ENCODE data around the gene FAM161A.
"Not testable (repeated sequence)": the region's sequence is repeated elsewhere in the genome, so short reads cannot be mapped to it uniquely, and the experiment has no call there.

Gene FAM161A

DNA sequence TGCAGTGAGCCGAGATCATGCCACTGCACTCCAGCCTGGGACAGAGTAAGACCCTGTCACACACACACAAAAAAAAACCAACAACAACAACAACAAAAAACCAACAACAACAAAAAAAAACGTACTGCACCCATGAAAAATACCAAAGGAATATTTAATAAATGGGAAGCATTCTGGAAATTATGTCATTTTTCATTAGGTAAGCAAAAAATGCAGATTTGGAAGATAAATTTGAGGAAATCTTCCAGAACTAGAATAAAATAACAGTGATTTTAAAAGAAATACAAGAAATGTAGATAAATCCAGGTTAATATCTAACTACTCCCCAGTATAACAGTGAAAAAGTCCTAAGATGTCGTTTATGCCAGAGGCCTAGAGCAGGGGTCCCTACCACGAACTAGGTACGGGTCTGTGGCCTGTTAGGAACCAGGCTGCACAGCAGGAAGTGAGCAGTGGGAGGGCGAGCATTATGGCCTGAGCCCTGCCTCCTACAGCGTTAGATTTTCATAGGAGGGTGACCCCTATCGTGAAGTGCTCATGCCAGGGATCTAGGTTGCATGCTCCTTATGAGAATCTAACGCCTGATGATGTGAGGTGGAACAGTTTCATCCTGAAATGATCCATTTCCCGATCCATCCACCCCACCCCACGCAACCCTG, 21.5 kb downstream of the FAM161A start:
- H3K4me1 ChIP-seq (ENCODE audit: control insufficient read depth, insufficient read depth, low read length): no peaks in the 10 kb centered on the region
- no peaks in the 10 kb centered on the region for H3K36me3 ChIP-seq (ENCODE audit: control insufficient read depth, insufficient read depth, low read length)
- no peaks in the 10 kb centered on the region for H3K27me3 ChIP-seq (ENCODE audit: control insufficient read depth, insufficient read depth, low read length)
- no peaks in the 10 kb centered on the region for H3K9me3 ChIP-seq (ENCODE audit: control insufficient read depth, low read length)
- no peak overlapping the region for H3K9ac ChIP-seq (ENCODE audit: low read length)
- H3K4me3 ChIP-seq (ENCODE audit: low read length): no peak overlapping the region

DNA sequence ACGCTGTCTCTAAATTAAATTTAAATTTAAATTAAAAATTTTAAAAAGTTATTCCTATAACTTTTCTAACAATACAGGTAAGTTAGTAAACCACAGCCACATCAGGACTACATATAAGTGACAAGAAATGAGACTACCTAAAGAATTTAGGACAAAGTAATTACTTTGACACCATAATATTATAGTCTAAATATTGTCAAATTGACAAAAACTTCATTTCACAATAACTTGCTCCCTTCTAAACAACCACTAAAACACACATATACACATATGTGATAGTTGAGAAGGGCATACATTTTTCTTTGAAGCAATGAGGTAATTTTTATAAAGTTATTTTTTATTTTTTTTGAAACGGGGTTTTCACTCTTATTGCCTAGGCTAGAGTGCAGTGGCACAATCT, 31.6 kb downstream of the FAM161A start:
- H3K9ac ChIP-seq (ENCODE audit: low read length): no peak overlapping the region
- H3K9me3 ChIP-seq (ENCODE audit: control insufficient read depth, low read length): no peaks in the 10 kb centered on the region
- H3K36me3 ChIP-seq (ENCODE audit: control insufficient read depth, insufficient read depth, low read length): no peaks in the 10 kb centered on the region
- H3K4me1 ChIP-seq (ENCODE audit: control insufficient read depth, insufficient read depth, low read length): no peaks in the 10 kb centered on the region
- no peaks in the 10 kb centered on the region for H3K27me3 ChIP-seq (ENCODE audit: control insufficient read depth, insufficient read depth, low read length)
- no peak overlapping the region for H3K4me3 ChIP-seq (ENCODE audit: low read length)

DNA sequence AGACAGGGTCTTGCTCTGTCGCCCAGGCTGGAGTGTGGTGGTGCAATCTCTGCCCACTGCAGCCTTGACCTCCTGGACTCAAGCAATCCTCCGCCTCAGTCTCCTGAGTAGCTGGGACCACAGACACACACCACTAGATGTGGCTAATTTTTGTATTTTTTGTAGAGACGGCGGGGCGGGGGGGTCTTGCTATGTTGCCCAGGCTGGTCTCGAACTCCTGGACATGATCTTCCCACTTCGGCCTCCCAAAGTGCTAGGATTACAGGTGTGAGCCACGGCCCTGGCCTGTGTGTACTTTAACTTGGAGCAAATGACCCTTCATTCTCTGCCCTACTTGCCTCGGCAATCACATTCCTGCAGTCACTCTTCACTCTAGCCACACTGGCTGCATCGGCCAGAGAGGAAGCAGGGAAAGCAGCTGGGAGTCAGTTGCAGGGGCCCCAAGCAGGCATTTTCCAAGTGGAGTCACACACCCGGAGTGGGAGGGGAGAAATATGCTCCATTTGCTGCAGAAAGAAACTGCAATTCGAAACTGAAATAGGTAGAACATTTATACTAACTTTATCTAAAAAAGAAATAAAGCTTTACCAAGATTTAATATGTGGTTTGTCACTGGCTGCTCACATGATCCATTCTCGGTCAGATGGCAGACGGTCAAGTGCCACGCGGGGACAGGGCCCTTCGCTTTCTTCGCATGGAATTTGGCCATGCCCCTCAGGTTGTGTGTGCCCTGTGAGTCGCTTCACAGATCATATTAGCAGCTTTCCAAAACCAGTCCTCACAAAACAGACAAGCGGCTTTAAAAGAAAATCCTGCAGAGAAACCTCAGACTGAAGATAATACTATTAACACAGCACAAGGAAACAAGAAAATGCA, 37.1 kb downstream of the FAM161A start:
- H3K9ac ChIP-seq (ENCODE audit: low read length): no peak overlapping the region
- H3K9me3 ChIP-seq (ENCODE audit: control insufficient read depth, low read length): no peaks in the 10 kb centered on the region
- H3K36me3 ChIP-seq (ENCODE audit: control insufficient read depth, insufficient read depth, low read length): no peaks in the 10 kb centered on the region
- H3K27me3 ChIP-seq (ENCODE audit: control insufficient read depth, insufficient read depth, low read length): peaks cover 4% of the 10 kb centered on the region
- no peak overlapping the region for H3K4me3 ChIP-seq (ENCODE audit: low read length)
- H3K4me1 ChIP-seq (ENCODE audit: control insufficient read depth, insufficient read depth, low read length): no peaks in the 10 kb centered on the region

DNA sequence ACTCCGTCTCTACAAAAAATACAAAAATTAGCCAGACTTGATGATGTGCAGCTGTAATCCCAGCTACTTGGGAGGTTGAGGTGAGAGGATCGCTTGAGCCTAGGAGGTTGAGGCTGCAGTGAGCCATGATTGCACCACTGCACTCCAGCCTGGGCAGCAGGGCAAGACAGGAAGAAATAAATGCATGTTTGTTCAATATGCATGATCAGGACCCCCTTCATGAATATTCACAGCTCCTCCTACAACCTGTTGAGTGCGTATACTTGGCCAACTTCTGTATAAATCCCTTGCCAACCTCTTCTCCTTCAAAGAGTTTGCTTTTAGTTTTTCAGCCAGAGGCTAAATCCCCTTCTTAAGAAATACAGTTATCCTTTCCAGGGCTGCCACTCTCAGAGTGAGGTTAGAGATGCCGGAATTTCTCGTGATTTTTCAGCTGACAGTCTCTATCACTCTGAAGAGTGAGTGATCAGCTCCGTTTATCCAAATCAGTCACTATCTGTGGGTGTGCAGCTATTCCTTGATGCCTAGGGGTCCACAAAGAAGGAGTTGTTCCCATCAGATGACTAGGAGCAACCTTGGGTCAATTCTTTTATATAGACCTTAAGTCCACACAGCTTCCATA, 39.2 kb downstream of the FAM161A start:
- Histone ChIP-seq H3K4me3 (ENCODE audit: low read length) (no peak overlapping the region), H3K27me3 (ENCODE audit: control insufficient read depth, insufficient read depth, low read length) (peaks cover 4% of the 10 kb centered on the region), H3K9ac (ENCODE audit: low read length) (no peak overlapping the region), H3K4me1 (ENCODE audit: control insufficient read depth, insufficient read depth, low read length) (no peaks in the 10 kb centered on the region), H3K9me3 (ENCODE audit: control insufficient read depth, low read length) (no peaks in the 10 kb centered on the region), H3K36me3 (ENCODE audit: control insufficient read depth, insufficient read depth, low read length) (no peaks in the 10 kb centered on the region)

DNA sequence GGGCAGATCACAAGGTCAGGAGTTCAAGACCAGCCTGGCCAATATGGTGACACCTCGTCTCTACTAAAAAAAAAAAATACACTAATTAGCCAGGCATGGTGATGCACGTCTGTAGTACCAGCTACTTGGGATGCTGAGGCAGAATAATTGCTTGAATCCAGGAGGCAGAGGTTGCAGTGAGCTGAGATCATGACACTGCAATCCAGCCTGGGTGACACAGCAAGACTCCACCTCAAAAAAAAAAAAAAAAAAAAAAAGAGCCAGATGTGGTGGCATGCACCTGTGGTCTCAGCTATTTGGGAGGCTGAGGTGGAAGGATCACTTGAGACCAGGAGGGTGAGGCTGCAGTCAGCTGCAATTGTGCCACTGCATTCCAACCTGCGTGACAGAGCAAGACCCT, 40.5 kb downstream of the FAM161A start:
- H3K9me3 ChIP-seq (ENCODE audit: control insufficient read depth, low read length); H3K27me3 ChIP-seq (ENCODE audit: control insufficient read depth, insufficient read depth, low read length); H3K4me3 ChIP-seq (ENCODE audit: low read length); H3K9ac ChIP-seq (ENCODE audit: low read length); H3K36me3 ChIP-seq (ENCODE audit: control insufficient read depth, insufficient read depth, low read length); H3K4me1 ChIP-seq (ENCODE audit: control insufficient read depth, insufficient read depth, low read length): not testable (repeated sequence)

DNA sequence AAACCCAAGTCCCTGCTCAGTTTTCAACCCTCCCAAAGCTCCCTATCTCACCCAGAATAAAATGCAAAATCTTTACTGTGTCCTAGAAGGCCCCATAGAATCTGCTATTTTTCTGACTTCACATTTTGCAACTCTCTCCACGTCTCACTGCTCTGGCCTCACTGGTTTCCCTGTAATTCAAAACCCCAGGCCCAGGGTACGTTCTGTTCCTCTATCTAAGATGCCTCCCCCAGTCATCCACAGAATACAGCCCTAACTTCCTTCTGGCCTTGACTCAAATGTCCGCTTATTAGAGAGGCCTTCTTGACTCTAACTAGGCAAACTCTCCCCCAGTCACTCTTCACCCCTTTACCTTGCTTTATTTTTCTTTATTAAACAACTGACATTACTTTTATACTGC, 42.0 kb downstream of the FAM161A start:
- Histone ChIP-seq H3K36me3 (ENCODE audit: control insufficient read depth, insufficient read depth, low read length) (no peaks in the 10 kb centered on the region), H3K27me3 (ENCODE audit: control insufficient read depth, insufficient read depth, low read length) (peaks cover 4% of the 10 kb centered on the region), H3K4me1 (ENCODE audit: control insufficient read depth, insufficient read depth, low read length) (no peaks in the 10 kb centered on the region), H3K9me3 (ENCODE audit: control insufficient read depth, low read length) (no peaks in the 10 kb centered on the region), H3K4me3 (ENCODE audit: low read length) (no peak overlapping the region), H3K9ac (ENCODE audit: low read length) (no peak overlapping the region)

DNA sequence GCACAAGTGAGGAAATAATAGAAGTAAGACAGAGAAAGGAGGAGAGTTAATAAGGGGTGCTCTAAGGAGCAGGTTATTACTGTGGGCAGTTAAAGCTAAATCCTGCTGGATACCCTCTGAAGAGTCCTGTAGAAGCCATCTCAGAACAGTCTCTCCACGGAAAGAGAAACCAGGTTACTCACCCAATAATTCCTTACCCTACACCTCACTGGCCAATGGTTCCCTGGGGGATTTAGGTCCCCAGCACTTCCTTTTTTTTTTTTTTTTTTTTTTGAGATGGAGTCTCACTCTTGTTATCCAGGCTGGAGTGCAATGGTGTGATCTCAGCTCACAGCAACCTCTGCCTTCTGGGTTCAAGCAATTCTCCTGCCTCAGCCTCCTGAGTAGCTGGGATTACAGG, 43.7 kb downstream of the FAM161A start:
- not testable (repeated sequence) for H3K4me1 ChIP-seq (ENCODE audit: control insufficient read depth, insufficient read depth, low read length)

DNA sequence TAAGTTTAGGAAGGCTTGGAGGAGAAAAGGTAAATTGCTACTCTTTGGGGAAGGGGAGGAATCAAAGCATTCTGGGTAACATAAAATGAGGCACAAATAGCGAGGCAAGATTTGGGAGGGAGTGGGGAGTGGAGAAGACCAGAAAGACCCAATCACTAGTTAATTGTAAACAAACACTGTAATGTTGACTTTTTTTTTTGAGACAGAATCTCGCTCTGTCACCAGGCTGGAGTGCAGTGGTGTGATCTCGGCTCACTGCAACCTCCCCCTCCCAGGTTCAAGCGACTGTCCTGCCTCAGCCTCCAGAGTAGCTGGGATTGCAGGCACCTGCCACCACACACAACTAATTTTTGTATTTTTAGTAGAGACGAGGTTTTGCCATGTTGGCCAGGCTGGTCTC, 45.2 kb downstream of the FAM161A start:
- H3K36me3 ChIP-seq (ENCODE audit: control insufficient read depth, insufficient read depth, low read length); H3K27me3 ChIP-seq (ENCODE audit: control insufficient read depth, insufficient read depth, low read length); H3K4me1 ChIP-seq (ENCODE audit: control insufficient read depth, insufficient read depth, low read length); H3K4me3 ChIP-seq (ENCODE audit: low read length); H3K9me3 ChIP-seq (ENCODE audit: control insufficient read depth, low read length); H3K9ac ChIP-seq (ENCODE audit: low read length): not testable (repeated sequence)

More for the DNA sequence above, 43.7 kb downstream of the FAM161A start:
- not testable (repeated sequence) for H3K36me3 ChIP-seq (ENCODE audit: control insufficient read depth, insufficient read depth, low read length); H3K9me3 ChIP-seq (ENCODE audit: control insufficient read depth, low read length); H3K4me3 ChIP-seq (ENCODE audit: low read length); H3K27me3 ChIP-seq (ENCODE audit: control insufficient read depth, insufficient read depth, low read length); H3K9ac ChIP-seq (ENCODE audit: low read length)

DNA sequence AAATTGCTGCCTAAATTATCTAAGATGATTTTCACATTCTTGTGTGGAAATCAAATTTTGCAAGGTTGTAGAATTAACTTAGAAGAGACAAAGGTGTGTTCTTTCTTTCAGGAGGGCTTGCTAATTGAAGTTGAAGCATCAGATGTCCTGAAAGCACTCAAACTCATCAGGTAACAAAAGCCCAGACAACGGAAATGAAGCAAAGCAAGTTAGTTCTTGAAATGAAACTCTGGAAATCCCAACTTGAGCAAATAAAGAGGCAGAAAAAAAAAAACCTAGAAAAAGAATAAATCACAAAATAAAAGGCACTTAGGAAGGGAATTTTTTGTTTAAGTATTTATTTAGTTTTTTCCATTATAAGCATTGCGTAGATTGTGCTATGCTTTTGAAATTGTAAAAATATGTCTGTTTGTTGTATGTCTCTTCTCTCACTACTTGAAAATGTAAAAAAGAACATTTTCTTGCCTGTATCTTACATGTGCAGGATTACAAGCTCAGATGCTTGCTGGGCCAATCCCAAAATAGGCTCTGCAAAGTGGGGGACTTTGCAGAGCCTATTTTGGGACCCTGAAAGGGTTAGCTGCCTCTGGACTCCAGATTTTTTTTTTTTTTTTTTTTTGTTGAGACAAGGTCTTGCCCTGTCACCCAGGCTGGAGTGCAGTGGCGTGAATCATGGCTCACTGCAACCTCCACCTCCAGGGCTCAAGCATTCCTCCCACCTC, 46.7 kb downstream of the FAM161A start:
- H3K27me3 ChIP-seq (ENCODE audit: control insufficient read depth, insufficient read depth, low read length): no peaks in the 10 kb centered on the region
- no peaks in the 10 kb centered on the region for H3K4me1 ChIP-seq (ENCODE audit: control insufficient read depth, insufficient read depth, low read length)
- H3K36me3 ChIP-seq (ENCODE audit: control insufficient read depth, insufficient read depth, low read length): no peaks in the 10 kb centered on the region
- H3K9ac ChIP-seq (ENCODE audit: low read length): no peak overlapping the region
- no peak overlapping the region for H3K4me3 ChIP-seq (ENCODE audit: low read length)
- no peaks in the 10 kb centered on the region for H3K9me3 ChIP-seq (ENCODE audit: control insufficient read depth, low read length)

DNA sequence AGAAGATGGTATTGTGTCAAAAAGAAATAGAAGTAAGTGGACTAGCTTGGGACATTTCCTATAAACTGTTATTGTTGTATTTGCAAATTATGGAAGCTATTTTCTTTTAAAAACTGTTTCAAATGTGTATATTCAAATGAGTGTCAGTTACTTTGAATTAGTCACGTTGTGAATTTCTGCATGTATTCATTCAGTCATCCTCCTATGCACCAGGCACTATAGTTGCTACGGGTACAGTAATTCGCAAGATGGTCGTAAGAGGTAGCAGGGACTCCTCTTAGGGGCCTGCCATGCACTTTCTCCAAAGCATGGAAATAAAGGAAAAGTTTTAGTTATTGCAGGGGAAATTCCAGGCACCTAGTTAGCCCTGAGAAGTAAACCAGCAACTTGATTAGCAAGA, 51.3 kb downstream of the FAM161A start:
- H3K4me3 ChIP-seq (ENCODE audit: low read length): no peak overlapping the region
- H3K4me1 ChIP-seq (ENCODE audit: control insufficient read depth, insufficient read depth, low read length): no peaks in the 10 kb centered on the region
- no peaks in the 10 kb centered on the region for H3K27me3 ChIP-seq (ENCODE audit: control insufficient read depth, insufficient read depth, low read length)
- no peak overlapping the region for H3K9ac ChIP-seq (ENCODE audit: low read length)
- H3K9me3 ChIP-seq (ENCODE audit: control insufficient read depth, low read length): no peaks in the 10 kb centered on the region
- H3K36me3 ChIP-seq (ENCODE audit: control insufficient read depth, insufficient read depth, low read length): no peaks in the 10 kb centered on the region

DNA sequence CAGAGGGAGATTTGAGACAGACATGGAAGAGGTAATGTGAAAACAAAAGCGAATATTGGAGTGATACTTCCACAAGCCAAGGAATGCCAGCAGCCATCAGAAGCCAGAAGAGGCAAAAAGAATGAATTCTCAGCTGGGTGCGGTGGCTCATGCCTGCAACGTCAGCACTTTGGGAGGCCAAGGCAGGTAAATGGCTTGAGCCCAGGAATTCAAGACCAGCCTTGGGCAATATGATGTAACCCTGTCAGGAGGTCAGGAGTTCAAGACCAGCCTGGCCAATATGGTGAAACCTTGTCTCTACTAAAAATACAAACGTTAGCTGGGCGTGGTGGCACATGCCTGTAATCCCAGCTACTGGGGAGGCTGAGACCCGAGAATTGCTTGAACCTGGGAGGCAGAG, 54.8 kb downstream of the FAM161A start:
- no peaks in the 10 kb centered on the region for H3K4me1 ChIP-seq (ENCODE audit: control insufficient read depth, insufficient read depth, low read length)
- no peaks in the 10 kb centered on the region for H3K36me3 ChIP-seq (ENCODE audit: control insufficient read depth, insufficient read depth, low read length)
- no peak overlapping the region for H3K9ac ChIP-seq (ENCODE audit: low read length)
- H3K9me3 ChIP-seq (ENCODE audit: control insufficient read depth, low read length): no peaks in the 10 kb centered on the region
- no peak overlapping the region for H3K4me3 ChIP-seq (ENCODE audit: low read length)
- no peaks in the 10 kb centered on the region for H3K27me3 ChIP-seq (ENCODE audit: control insufficient read depth, insufficient read depth, low read length)

DNA sequence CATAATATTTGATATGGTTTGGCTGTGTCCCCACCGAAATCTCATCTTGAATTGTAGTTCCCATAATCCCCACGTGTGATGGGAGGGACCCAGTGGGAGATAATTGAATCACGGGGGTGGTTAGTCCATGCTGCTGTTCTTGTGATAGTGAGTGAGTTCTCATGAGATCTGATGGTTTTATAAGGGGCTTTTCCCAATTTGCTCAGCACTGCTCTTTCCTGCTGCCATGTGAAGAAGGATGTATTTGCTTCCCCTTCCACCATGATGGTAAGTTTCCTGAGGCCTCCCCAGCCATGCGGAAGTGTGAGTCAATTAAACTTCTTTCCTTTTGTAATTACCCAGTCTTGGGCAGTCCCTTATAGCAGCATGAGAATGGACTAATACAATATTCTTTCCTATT, 56.4 kb downstream of the FAM161A start:
- H3K9ac ChIP-seq (ENCODE audit: low read length); H3K36me3 ChIP-seq (ENCODE audit: control insufficient read depth, insufficient read depth, low read length); H3K27me3 ChIP-seq (ENCODE audit: control insufficient read depth, insufficient read depth, low read length); H3K4me1 ChIP-seq (ENCODE audit: control insufficient read depth, insufficient read depth, low read length); H3K4me3 ChIP-seq (ENCODE audit: low read length); H3K9me3 ChIP-seq (ENCODE audit: control insufficient read depth, low read length): not testable (repeated sequence)
